ENCODE measurements around the gene KIAA1958.

DNA sequence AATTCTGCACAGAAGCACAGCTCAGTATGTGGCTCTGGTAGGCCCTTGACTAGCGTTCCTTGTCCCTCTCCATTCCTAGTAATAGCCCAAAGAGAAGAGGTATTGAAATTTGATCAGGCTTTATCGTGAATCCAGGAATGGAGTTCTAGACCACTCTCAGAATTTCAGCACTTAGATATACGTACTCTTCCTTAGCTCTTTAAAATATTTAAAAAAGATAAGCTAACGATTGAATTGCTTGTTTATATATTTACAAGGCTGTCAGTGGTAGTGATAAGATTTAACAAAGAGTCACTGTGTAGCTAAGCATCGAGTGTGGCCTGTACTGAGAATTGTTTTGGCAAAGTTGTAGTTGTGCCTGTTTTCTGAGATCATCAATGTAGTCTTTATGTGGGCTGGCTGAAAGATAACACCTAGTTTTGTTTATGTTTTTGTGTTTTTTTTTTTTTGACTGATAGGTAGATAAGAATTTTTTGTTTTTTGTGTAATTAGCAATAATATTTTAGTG is 2.5 kb downstream of the KIAA1958 start:
- TF ChIP-seq, protein P1, sequence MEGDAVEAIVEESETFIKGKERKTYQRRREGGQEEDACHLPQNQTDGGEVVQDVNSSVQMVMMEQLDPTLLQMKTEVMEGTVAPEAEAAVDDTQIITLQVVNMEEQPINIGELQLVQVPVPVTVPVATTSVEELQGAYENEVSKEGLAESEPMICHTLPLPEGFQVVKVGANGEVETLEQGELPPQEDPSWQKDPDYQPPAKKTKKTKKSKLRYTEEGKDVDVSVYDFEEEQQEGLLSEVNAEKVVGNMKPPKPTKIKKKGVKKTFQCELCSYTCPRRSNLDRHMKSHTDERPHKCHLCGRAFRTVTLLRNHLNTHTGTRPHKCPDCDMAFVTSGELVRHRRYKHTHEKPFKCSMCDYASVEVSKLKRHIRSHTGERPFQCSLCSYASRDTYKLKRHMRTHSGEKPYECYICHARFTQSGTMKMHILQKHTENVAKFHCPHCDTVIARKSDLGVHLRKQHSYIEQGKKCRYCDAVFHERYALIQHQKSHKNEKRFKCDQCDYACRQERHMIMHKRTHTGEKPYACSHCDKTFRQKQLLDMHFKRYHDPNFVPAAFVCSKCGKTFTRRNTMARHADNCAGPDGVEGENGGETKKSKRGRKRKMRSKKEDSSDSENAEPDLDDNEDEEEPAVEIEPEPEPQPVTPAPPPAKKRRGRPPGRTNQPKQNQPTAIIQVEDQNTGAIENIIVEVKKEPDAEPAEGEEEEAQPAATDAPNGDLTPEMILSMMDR (IDR thresholded peaks at IDR 0.05; ENCODE audit: control extremely low read depth in 1 of 3, insufficient read depth in 1 of 3, low read depth in 1 of 3, low read length in 3 of 3), result no peak
- no peak for TF ChIP-seq EZH2 (IDR thresholded peaks at IDR 0.05; ENCODE audit: low read depth, low read length, severe bottlenecking)
- no peak for TF ChIP-seq SIN3A (conservative IDR thresholded peaks at IDR 0.05 in 1 of 2, IDR thresholded peaks at IDR 0.05 in 1 of 2; ENCODE audit: low read depth in 1 of 2, low read length in 2 of 2)
- no peak for TF ChIP-seq TAF1 (IDR thresholded peaks at IDR 0.05; ENCODE audit: low read depth, low read length)
- no peak for TF ChIP-seq NANOG (IDR thresholded peaks at IDR 0.05; ENCODE audit: insufficient read depth, low read depth, low read length, poor library complexity, severe bottlenecking)

Data from H1 (cell line).